Measurements from ENCODE around the gene DDC.
A peak's percentile ranks its signal among the peaks of the same experiment; 100 is the strongest.
"Not testable (repeated sequence)": the region's sequence is repeated elsewhere in the genome, so short reads cannot be mapped to it uniquely, and the experiment has no call there.

Gene DDC

GRCh38 chr7:50479743-50480517 lies 85.3 kb downstream of the DDC start:
- no peak for DNase-seq (ENCODE audit: low spot score)

- DNase-seq (ENCODE audit: low spot score), result no peak
Observed at GRCh38 chr7:50477640-50478039, 87.6 kb downstream of the DDC start.

GRCh38 chr7:50476953-50477625 lies 88.1 kb downstream of the DDC start:
- DNase-seq (ENCODE audit: low spot score), result no peak

DNA sequence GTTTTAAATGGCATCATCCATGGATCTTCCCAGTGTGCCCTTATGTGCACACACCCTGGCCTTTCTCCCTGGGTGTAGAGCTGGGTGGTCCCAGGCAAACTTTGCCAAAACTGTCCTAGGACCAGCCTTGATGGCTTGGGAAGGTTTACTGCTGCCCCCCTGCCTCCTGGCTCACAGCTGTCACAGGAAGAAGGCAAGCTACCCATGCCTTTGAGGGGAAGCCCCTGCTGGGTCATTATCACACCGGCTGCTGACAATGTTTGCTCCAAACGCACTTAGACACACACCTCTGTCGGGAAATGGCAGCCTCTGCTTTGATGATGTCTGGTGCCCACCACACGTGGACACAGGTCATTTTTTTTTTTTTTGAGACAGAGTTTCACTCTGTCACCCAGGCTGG lies 89.9 kb downstream of the DDC start:
- DNase-seq (ENCODE audit: low spot score), result no peak

DNA sequence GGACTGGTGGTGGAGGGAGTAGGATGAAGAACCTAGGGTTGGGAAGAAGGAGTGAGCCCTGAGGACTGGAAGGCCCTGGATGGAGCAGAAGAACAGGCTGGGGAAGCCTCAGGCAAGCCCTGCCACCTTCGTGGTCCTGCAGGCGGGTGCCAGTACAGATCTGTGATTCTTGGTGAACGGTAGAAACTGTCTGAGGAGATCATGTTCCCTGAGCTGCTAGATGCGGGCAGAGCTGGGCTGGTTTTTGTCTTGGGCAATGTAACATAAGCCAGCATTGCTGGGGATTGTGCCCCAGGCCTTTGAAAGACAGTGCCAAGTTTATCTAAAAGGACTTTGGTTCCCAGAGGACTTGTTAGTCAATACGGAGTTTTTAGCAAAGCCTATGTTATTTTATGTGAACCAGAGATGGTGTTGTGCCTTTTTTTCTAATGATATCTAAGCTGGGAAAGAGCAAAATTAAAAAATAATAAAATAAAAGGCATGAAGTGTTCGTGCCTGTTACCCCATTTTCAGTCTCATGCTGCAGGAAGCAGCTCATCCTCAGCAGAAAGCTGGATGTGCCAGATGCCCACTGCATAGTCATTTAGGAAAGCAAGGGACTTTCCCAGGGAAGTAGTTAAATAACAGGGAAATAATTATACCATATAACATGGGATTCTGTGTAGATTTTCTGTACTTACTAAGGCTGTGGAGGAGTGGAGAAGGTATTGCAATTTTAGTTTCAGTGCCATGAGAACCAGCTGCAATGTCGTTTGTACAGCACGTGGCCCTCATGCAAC lies 90.6 kb downstream of the DDC start:
- no peak for DNase-seq (ENCODE audit: low spot score)

DNA sequence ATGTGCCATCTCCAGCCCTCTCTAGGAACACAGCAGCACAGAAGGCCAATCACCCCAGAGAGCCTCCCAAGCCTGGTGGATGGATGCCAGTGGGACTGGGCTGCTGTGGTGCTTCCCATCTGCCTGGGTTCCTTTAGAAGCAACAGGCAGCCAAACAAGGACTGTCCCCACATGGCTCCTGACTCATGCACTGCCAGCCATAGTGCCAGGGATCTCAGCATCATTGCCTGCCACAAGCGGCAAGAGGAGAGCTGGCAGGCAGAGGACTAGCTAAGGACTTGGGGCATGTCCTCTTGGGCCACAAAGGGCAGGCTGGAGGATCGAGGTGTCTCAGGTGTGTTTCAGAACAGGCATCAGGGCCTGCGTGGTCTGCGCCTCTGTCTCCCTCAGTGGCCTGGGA lies 91.7 kb downstream of the DDC start:
- DNase-seq (ENCODE audit: low spot score), result no peak

GRCh38 chr7:50472427-50472826 lies 92.8 kb downstream of the DDC start:
- DNase-seq (ENCODE audit: low spot score), result no peak

DNA sequence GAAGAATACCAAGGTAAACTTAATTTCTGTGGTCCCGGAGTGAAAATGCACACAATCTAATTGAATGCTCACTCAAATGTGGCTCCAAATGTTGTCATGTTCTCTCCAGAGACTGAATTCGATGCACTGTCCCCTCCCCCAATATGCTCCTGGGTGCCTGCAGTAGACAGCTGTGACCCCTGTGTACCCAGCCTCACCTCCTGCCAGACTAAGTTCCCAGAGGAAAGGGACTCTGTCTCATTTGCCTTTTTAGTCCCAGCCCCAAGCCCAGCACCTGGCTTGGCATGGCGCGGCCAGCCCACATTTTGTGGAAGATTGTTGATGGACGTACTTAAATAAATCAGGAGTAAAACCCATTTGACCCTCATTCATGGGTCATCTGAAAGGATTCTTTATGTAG lies 93.2 kb downstream of the DDC start:
- DNase-seq (ENCODE audit: low spot score), result no peak

GRCh38 chr7:50470250-50471163 lies 94.7 kb downstream of the DDC start:
- no peak for DNase-seq (ENCODE audit: low spot score)

DNA sequence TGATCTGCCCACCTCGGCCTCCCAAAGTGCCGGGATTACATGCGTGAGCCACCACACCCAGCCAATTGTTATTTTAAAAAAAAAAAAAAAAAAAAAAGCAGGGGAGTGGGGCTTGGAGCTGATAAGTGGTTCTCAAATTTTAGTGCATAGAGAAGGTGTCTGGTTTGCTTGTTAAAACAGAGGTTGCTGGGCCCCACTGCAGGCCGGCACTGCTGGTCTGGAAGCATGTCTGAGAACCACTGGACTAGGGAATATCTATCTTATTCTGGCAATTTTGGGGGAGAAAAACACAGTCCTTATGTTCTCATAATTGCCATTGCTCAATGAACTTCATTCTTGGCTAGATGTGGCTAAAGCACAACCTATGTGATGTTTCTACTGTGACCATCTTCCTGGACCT lies 96.0 kb downstream of the DDC start:
- no peak for DNase-seq (ENCODE audit: low spot score)

GRCh38 chr7:50467817-50468610 lies 97.2 kb downstream of the DDC start:
- DNase-seq (ENCODE audit: low spot score), result peak; percentile 84

- DNase-seq (ENCODE audit: low spot score), result no peak
Observed at GRCh38 chr7:50466815-50467585, 98.2 kb downstream of the DDC start.

GRCh38 chr7:50463035-50463434 lies 102.2 kb downstream of the DDC start:
- no peak for DNase-seq (ENCODE audit: low spot score)

DNA sequence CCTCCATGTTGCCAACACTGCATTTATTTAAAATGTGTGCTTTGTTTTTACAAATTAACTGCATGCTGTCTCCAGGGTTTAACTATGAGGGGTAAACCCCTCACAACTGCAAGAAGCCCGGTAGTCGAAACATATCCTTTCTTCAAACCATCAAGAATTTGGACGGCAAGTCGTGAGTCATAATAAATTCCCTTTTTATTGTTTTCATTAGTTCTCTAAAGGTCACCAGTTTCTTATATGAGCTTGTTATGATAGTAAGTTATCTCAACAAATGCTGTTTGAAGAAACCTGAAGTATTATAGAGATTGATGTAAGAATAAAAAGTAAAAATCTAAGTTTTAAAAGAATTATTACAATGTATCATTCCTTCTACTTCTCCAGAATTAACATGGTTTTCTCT lies 102.8 kb downstream of the DDC start:
- DNase-seq (ENCODE audit: low spot score), result no peak

- DNase-seq (ENCODE audit: low spot score), result no peak
Observed at GRCh38 chr7:50461695-50462094, 103.5 kb downstream of the DDC start.

DNA sequence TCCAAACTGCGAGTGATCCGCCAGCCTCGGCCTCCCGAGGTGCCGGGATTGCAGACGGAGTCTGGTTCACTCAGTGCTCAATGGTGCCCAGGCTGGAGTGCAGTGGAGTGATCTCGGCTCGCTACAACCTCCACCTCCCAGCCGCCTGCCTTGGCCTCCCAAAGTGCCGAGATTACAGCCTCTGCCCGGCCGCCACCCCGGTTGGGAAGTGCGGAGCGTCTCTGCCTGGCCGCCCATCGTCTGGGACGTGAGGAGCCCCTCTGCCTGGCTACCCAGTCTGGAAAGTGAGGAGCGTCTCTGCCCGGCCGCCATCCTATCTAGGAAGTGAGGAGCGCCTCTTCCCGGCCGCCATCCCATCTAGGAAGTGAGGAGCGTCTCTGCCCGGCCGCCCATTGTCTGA lies 106.0 kb downstream of the DDC start:
- not testable (repeated sequence) for DNase-seq (ENCODE audit: low spot score)

GRCh38 chr7:50458651-50459050 lies 106.6 kb downstream of the DDC start:
- not testable (repeated sequence) for DNase-seq (ENCODE audit: low spot score)

DNA sequence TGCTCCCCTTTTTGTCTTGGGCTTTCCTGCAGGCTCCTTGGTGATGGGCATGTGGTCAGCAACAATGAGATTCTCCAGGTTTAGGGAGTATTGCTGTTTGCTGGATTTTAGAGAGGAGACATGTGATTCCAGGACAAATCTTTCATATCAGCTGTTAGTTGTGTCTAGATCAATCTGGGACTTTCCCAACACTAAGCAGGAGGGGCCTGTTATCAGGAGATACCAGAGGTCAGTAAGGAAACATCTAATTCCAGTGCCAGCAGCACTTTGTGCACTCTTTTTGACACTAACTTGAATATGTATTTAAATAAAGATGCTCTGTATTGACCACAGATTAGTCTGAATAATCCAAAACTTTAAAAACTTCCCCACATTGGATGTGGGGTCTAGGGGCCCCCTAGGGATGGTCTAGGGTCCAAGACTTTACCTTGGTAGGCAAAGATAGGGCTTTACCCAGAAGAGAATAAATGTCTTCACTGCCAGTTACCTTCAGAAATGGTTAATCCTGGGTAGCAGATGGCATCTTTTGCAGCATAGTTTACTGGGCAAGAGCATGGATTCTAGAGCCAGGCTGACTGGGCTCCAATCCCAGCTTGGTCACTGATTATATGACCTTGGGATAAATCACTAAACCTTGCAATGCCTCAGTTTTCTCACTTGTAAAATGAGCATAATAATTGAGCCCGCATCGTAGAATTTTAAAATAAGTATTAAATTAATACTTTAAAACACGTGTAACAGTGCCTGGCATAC lies 108.7 kb downstream of the DDC start:
- DNase-seq (ENCODE audit: low spot score), result no peak

DNA sequence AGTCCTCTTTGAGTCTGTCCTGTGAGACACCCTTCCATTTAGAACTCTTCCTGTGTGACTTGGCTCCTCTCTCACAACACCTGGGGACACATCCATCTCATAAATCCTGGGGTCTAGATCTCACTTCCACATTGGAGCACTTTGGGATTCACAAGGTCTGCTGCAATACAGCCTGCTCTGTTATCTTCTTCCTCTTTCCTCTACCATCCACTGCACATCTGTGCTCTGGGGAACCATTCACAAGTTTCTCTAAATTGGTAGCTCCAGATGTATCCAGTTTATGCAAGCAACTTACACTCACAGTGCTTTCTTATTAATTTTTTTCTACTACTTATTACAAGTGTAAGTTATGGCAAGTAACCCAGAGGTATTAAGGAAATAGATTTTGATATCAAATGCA lies 109.5 kb downstream of the DDC start:
- no peak for DNase-seq (ENCODE audit: low spot score)

- no peak for DNase-seq (ENCODE audit: low spot score)
Observed at GRCh38 chr7:50454968-50455367, 110.2 kb downstream of the DDC start.

Data from ecto neural progenitor cell (in vitro differentiated cells).